Osteoblast (primary cell): Measurements from ENCODE around the gene RAMACL. TPM values are rescaled to one million over a fixed set of nuclear protein-coding genes. Genes with fewer than 3 reads are reported as not detected.
A peak's percentile ranks its signal among the peaks of the same experiment; 100 is the strongest.

Experiments used
- DNase-seq: peaks from one replicate; pipeline ENCODE4 v3.0.0; 2011; ENCODE audit warnings: low spot score, mixed read lengths; ENCODE audit not compliant: insufficient read length; ENCODE audit errors: missing footprints
- H2AFZ ChIP-seq: 2 replicates; pipeline ENCODE4 v1.6.0; 2011; ENCODE audit warnings: mild to moderate bottlenecking, low read length
- H3K27ac ChIP-seq: 2 replicates; pipeline ENCODE4 v1.5.1; 2011; ENCODE audit warnings: mild to moderate bottlenecking, low read depth, low read length, moderate library complexity
- H3K27me3 ChIP-seq: 2 replicates; pipeline ENCODE4 v1.6.0; 2012; ENCODE audit warnings: mild to moderate bottlenecking, control low read depth, inconsistent platforms, low read length, moderate library complexity; ENCODE audit not compliant: insufficient read depth
- H3K36me3 ChIP-seq: 2 replicates; pipeline ENCODE4 v1.5.1; 2011; ENCODE audit warnings: mild to moderate bottlenecking, low read length, control low read depth, moderate library complexity; ENCODE audit not compliant: insufficient read depth
- H3K4me1 ChIP-seq: 2 replicates; pipeline ENCODE4 v1.5.1; 2011; ENCODE audit warnings: mild to moderate bottlenecking, low read length, control low read depth, moderate library complexity; ENCODE audit not compliant: insufficient read depth
- H3K4me2 ChIP-seq: 2 replicates; pipeline ENCODE4 v1.6.0; 2011; ENCODE audit warnings: mild to moderate bottlenecking, low read length; ENCODE audit not compliant: insufficient read depth
- H3K4me3 ChIP-seq: fragments of 200-600 bp; sonication (generic); 3 replicates; pipeline ENCODE4 v1.5.1; 2012; ENCODE audit warnings: mild to moderate bottlenecking, low read length, inconsistent platforms; ENCODE audit not compliant: insufficient read depth
- H3K79me2 ChIP-seq: 2 replicates; pipeline ENCODE4 v1.6.0; 2012; ENCODE audit warnings: mild to moderate bottlenecking, low read length, control low read depth, inconsistent platforms; ENCODE audit not compliant: insufficient read depth
- H3K9me3 ChIP-seq: 2 replicates; pipeline ENCODE4 v1.5.1; 2011; ENCODE audit warnings: low read depth, low read length, control low read depth
- H4K20me1 ChIP-seq: 2 replicates; pipeline ENCODE4 v1.6.0; 2012; ENCODE audit warnings: mild to moderate bottlenecking, low read length, control low read depth; ENCODE audit not compliant: insufficient read depth
- CTCF ChIP-seq: IDR thresholded peaks from 2 replicates; pipeline ENCODE4 v1.5.1; 2011; ENCODE audit warnings: mild to moderate bottlenecking, low read depth, low read length, moderate library complexity; ENCODE audit errors: extremely low read depth
- total RNA-seq: library from RNA; depleted of rRNA; stranded (reverse); fragments of >200 nt; gene quantifications from 2 replicates; pipeline ENCODE4 v1.2.3, GENCODE V29; 2012

RAMACL gene
- total RNA-seq, 1 donor, result 3.3 TPM

GRCh38 chr6:166567107-166567506, 19.4 kb downstream of the RAMACL start:
- Histone ChIP-seq H3K4me1 (peaks cover 17% of the 10 kb centered on the region), H4K20me1 (no peaks in the 10 kb centered on the region), H3K27me3 (no peaks in the 10 kb centered on the region), H3K79me2 (peaks cover 62% of the 10 kb centered on the region), H3K9me3 (no peaks in the 10 kb centered on the region), H3K4me2 (peak overlapping the region; percentile 28), H3K4me3 (no peak overlapping the region), H3K27ac (peak overlapping the region; percentile 89), H2AFZ (no peak overlapping the region), H3K36me3 (no peaks in the 10 kb centered on the region)
- peak; percentile 95 for DNase-seq
- TF ChIP-seq CTCF, result no peak

GRCh38 chr6:166566026-166567011, 20.2 kb downstream of the RAMACL start:
- H3K4me2 ChIP-seq, result peak overlapping the region; percentile 28
- peaks cover 20% of the 10 kb centered on the region for H3K4me1 ChIP-seq
- H3K36me3 ChIP-seq, result no peaks in the 10 kb centered on the region

GRCh38 chr6:166565084-166565967, 21.2 kb downstream of the RAMACL start:
- peak overlapping the region; percentile 1 for H3K27ac ChIP-seq
- H3K79me2 ChIP-seq, result peaks cover 67% of the 10 kb centered on the region
- no peaks in the 10 kb centered on the region for H3K9me3 ChIP-seq
- no peaks in the 10 kb centered on the region for H4K20me1 ChIP-seq
- no peaks in the 10 kb centered on the region for H3K27me3 ChIP-seq
- H2AFZ ChIP-seq, result no peak overlapping the region
- H3K36me3 ChIP-seq, result no peaks in the 10 kb centered on the region
- DNase-seq, result no peak
- no peak overlapping the region for H3K4me2 ChIP-seq
- H3K4me3 ChIP-seq, result no peak overlapping the region
- TF ChIP-seq CTCF, result no peak
- H3K4me1 ChIP-seq, result peaks cover 21% of the 10 kb centered on the region

More at GRCh38 chr6:166566026-166567011, 20.2 kb downstream of the RAMACL start:
- Histone ChIP-seq H3K9me3 (no peaks in the 10 kb centered on the region), H3K27ac (peak overlapping the region; percentile 89), H2AFZ (no peak overlapping the region), H3K27me3 (no peaks in the 10 kb centered on the region), H3K4me3 (no peak overlapping the region), H4K20me1 (no peaks in the 10 kb centered on the region), H3K79me2 (peaks cover 65% of the 10 kb centered on the region)
- TF ChIP-seq CTCF, result no peak
- no peak for DNase-seq
